Adrenal gland (tissue), 12 donors: Measurements from ENCODE around the gene TRIM24. TPM values are rescaled to one million over a fixed set of nuclear protein-coding genes. Genes with fewer than 3 reads are reported as not detected.

ENCODE experiments used
- DNase-seq, 7 donors: peaks; one replicate each; pipeline ENCODE4 v3.0.0-alpha.2; 2019 to 2020
- H3K27ac ChIP-seq, 5 donors: fragments of 200-600 bp; sonication (generic) in 4 of 5; 1 replicate in 3 of 5; 2 replicates in 2 of 5; pipeline versions ENCODE4 v1.5.1 to v1.8.0; 2016 to 2020; ENCODE audit warnings: mild to moderate bottlenecking in 1 of 5
- H3K27me3 ChIP-seq: fragments of 200-600 bp; 2 replicates; pipeline ENCODE4 v1.8.0; 2021
- H3K36me3 ChIP-seq, 2 donors: fragments of 200-600 bp; replicated peaks in 1 of 2; 1 replicate in 1 of 2; 2 replicates in 1 of 2; pipeline versions ENCODE4 v1.5.1 to v1.8.0; 2018 to 2022
- H3K4me1 ChIP-seq, 2 donors: fragments of 200-600 bp; replicated peaks in 1 of 2; 1 replicate in 1 of 2; 2 replicates in 1 of 2; pipeline versions ENCODE4 v1.5.1 to v1.8.0; 2018 to 2021
- H3K4me3 ChIP-seq, 4 donors: fragments of 200-600 bp; sonication (generic) in 3 of 4; one replicate each; pipeline ENCODE4 v1.5.1; 2016 to 2018
- H3K9me3 ChIP-seq, 3 donors: fragments of 200-600 bp; sonication (generic) in 1 of 3; replicated peaks in 1 of 3; 1 replicate in 2 of 3; 2 replicates in 1 of 3; pipeline versions ENCODE4 v1.5.1 to v1.8.0; 2016 to 2021
- POLR2A ChIP-seq, 2 donors: fragments of 450-650 bp; IDR thresholded peaks; one replicate each; pipeline ENCODE4 v1.6.1; 2017; ENCODE audit warnings: antibody characterized with exemption in 2 of 2, mild to moderate bottlenecking in 2 of 2, moderate library complexity in 1 of 2
- WGBS, 4 donors: extraction: QIAGEN DNeasy Blood & Tissue Kit in 2 of 4; methylation state at CpG; one replicate each; pipeline versions ENCODE4 v1.1.5 to v1.1.7; 2013 to 2017; 5-methylcytosine and 5-hydroxymethylcytosine counted together
- intact Hi-C, 2 donors: fragments of 100-400 bp; cut with DNase I; formaldehyde crosslinking; loops; one replicate each; pipeline versions ENCODE4 v1.14.1 to v1.15.0; 2022 to 2023
- polyA plus RNA-seq, 3 donors: library from polyadenylated mRNA; stranded (reverse); fragments of 200-250 nt in 2 of 3; fragments of 350-450 nt in 1 of 3; fragmentation: Illumina TruSeq in 1 of 3; extraction: RNeasy Lipid Tissue Mini Kit (QIAGEN cat#74804) in 1 of 3; gene quantifications; one replicate each; pipeline ENCODE4 v1.2.3, GENCODE V29; 2013 to 2014
- total RNA-seq, 9 donors: library from RNA; depleted of rRNA in 4 of 9; stranded (reverse); fragments of >200 nt in 4 of 9; fragments of 120-200 nt in 1 of 9; fragmentation: NEBNext Ultra II Directional in 1 of 9; extraction: Animal tissue kit (Norgen Biotek cat#: 25700) in 1 of 9; gene quantifications; one replicate each; pipeline versions ENCODE4 v1.1.0 to v1.2.4, GENCODE V29; 2013 to 2023
- TF ChIP-seq, protein P1 (sequence below), 6 experiments: fragments of 450-650 bp in 4 of 6; fragments of 200-600 bp in 2 of 6; sonication (generic) in 1 of 6; IDR thresholded peaks; 1 replicate in 5 of 6; 2 replicates in 1 of 6; pipeline versions ENCODE4 v1.5.1 to v1.8.0; 2016 to 2021; ENCODE audit warnings: antibody characterized with exemption in 6 of 6, mild to moderate bottlenecking in 2 of 6, moderate library complexity in 1 of 6
- donor health status: healthy with polysubstance abuse.
- donor health status: Bipolar disorder and iron deficiency.
- donor health status: DM: yes; HTN: yes; CAD: no.
- donor health status: DM: no; HTN: no; CAD: no.
- donor health status: DM: no; HTN: no; CAD: no.
- donor health status: DM: yes; HTN: yes; CAD: no.

The TRIM24 gene
- total and polyA plus RNA-seq, 12 donors = 22.7 to 103 (median 59.4) TPM

DNA sequence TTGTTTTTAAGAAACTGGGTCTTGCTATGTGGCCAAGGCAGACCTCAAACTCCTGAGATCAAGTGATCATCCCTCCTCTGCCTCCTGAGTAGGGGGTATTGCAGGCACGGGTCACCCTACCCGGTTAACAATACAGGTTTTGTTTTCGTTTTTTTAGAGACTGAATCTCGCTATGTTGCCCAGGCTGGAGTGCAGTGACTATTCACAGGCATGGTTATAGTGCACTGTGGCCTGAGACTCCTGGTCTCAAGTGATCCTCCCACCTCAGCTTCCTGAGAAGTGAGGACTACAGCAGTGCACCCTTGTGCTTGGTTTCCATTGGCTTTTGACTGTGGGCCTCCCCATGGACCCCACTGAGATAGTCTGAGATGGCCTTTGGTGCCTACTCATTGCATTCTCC is 3.8 kb upstream of the TRIM24 start:
- WGBS, 4 donors = 82 to 98% (median 84%) methylated on average over 4 of the region's 4 CpGs

DNA sequence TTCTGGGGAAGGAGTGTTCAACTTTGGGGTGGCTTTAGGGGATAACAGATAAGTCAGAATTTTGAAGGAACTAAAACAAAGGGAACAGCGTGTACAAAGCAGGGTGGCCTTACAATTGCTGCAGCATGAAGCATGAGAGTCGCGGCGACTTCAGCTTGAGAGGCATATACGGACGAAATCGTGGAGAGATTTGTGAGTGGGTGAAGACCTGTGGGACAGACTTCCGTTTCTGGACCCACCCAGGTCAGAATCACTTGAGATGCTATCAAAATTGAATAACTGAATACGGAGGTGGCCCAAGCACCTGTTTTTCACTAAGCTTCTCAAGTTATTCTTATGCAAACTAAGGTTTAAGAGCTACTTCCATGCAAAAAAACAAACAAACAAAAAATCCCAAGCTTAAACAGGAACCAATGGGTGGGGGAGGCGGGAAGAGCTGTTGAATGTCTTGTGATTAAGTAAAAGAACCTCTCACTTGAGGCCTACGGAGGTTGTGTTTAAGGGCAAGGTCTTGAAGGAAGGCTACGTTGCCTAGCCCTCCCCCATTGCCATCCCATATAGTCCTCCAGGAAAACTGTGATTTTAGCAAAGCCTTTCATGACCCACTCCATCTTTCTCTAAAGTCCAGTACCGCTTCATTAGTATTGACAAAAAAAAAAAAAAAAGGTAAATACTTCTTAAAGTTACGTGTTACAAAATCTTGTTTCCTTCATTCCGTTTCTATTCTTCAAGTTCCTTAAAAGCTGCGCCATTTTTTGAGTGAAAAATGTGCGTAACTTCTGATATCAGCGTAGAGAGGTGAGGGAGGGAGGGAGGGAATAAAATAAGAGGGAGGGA is 1.3 kb upstream of the TRIM24 start:
- no peak overlapping the region for H3K27ac ChIP-seq
- no peaks in the 10 kb centered on the region for H3K27me3 ChIP-seq
- TF ChIP-seq POLR2A (IDR thresholded peaks at IDR 0.05) = no peak
- TF ChIP-seq, protein P1, sequence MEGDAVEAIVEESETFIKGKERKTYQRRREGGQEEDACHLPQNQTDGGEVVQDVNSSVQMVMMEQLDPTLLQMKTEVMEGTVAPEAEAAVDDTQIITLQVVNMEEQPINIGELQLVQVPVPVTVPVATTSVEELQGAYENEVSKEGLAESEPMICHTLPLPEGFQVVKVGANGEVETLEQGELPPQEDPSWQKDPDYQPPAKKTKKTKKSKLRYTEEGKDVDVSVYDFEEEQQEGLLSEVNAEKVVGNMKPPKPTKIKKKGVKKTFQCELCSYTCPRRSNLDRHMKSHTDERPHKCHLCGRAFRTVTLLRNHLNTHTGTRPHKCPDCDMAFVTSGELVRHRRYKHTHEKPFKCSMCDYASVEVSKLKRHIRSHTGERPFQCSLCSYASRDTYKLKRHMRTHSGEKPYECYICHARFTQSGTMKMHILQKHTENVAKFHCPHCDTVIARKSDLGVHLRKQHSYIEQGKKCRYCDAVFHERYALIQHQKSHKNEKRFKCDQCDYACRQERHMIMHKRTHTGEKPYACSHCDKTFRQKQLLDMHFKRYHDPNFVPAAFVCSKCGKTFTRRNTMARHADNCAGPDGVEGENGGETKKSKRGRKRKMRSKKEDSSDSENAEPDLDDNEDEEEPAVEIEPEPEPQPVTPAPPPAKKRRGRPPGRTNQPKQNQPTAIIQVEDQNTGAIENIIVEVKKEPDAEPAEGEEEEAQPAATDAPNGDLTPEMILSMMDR (IDR thresholded peaks at IDR 0.05) = no peak
- H3K36me3 ChIP-seq = no peaks in the 10 kb centered on the region
- no peak for DNase-seq
- 73 to 75% (median 75%) methylated on average over 18 of the region's 18 CpGs for WGBS, 4 donors
- no peak overlapping the region for H3K4me3 ChIP-seq
- peaks cover 0 to 11% of the 10 kb centered on the region in 2 donors for H3K4me1 ChIP-seq
- H3K9me3 ChIP-seq = no peaks in the 10 kb centered on the region
- intact Hi-C loops = no loop called here

More for the DNA sequence above, 3.8 kb upstream of the TRIM24 start:
- H3K9me3 ChIP-seq = no peaks in the 10 kb centered on the region
- no peaks in the 10 kb centered on the region for H3K36me3 ChIP-seq
- no peak overlapping the region for H3K4me3 ChIP-seq
- no peak for DNase-seq
- no peak for TF ChIP-seq POLR2A (IDR thresholded peaks at IDR 0.05)
- TF ChIP-seq, protein P1 (IDR thresholded peaks at IDR 0.05) = no peak
- no peaks in the 10 kb centered on the region for H3K4me1 ChIP-seq
- H3K27ac ChIP-seq = no peak overlapping the region
- no peaks in the 10 kb centered on the region for H3K27me3 ChIP-seq
- intact Hi-C loops = no loop called here

DNA sequence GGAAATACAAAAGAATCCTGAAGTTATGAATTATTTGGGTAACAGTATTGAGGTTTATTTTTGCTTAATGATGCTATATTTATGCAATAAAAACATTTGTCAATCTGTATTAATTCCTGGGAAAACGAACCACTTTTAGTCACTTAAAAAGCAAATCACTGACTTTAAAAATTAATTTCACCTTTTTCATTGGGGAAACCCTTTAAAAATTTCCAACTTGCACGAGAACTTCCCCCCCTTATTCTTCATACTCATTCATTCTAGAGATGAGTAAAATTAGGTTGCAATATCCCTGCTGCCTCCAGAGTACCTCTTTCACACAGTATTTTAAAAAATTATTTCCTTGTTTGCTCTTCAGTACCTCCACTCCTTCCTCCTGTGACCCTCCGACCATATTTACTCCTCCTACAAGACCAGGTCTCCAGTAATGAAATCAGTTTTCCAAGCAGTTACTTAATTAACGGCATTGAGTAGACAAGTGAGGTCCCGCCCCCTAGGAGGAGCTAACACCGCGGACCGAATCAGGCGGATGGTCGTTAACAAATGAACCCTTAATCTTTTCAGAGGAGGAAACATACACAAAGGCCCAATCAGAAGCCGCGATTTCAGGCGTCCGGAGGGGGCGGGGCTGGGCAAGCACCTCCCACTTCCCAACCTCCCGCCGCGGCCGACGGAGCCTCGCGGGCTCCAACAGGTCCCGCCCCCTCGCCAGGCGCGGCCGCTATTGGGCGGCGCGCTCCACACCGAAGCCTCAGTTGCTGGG is 465 bp upstream of the TRIM24 start:
- H3K36me3 ChIP-seq = no peaks in the 10 kb centered on the region
- DNase-seq = peak in 6 of 7 donors; percentile 97 to 99 (median 98)
- peak overlapping the region in 3 of 5 donors; percentile 17 to 96 (median 45) for H3K27ac ChIP-seq
- intact Hi-C loops = loop anchor here in 1 of 2 donors (10.0 kb wide), 1 partner anchor 275 kb away; no protein-coding TSS in a partner anchor
- H3K9me3 ChIP-seq = no peaks in the 10 kb centered on the region
- H3K4me1 ChIP-seq = peaks cover under 1 to 16% of the 10 kb centered on the region in 2 donors
- no peaks in the 10 kb centered on the region for H3K27me3 ChIP-seq
- TF ChIP-seq, protein P1 (IDR thresholded peaks at IDR 0.05) = peak; percentile 29 to 85 (median 69)
- TF ChIP-seq POLR2A (IDR thresholded peaks at IDR 0.05) = no peak
- H3K4me3 ChIP-seq = peak overlapping the region in 1 of 4 donors; percentile 99
- WGBS, 4 donors = 1 to 3% (median 1%) methylated on average over 11 to 31 of the region's 31 CpGs
